ENCODE results near the gene MAP2K5.

MAP2K5 gene

DNA sequence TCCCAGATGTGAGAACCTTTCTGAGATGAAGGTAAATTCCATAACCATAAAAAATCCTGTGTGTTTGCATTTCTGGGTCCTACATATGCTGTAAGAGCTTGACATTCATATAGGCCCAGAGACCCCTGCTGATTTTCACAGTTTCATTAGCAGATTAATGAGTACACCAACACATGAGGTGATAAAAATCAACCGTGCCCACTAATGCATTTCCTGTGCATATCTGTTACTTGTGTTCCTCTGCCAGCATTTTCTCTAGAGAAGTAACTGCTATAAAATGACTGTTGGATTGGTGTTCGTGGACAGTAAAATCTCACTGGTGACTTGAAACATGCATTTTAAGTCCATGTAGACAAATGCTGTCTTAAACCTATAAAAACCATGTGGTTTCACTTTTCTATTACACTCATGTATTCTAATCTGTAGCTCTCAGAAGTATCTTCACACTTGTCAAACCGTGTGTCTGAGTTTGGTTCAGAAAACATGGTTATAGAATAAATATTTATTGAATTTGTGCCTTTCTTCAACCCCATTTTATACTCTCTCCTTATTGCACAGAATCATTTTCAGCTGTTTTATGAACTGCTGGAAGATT, 14.6 kb downstream of the MAP2K5 start:
- TF ChIP-seq MYC (IDR thresholded peaks at IDR 0.05; ENCODE audit: low read depth, low read length): no peak
- TF ChIP-seq, protein P1, sequence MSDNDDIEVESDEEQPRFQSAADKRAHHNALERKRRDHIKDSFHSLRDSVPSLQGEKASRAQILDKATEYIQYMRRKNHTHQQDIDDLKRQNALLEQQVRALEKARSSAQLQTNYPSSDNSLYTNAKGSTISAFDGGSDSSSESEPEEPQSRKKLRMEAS (IDR thresholded peaks at IDR 0.05; ENCODE audit: low read depth, low read length): no peak
- H3K4me3 ChIP-seq (ENCODE audit: low read depth, low read length): no peak overlapping the region
- DNase-seq (ENCODE audit: low read depth): no peak

DNA sequence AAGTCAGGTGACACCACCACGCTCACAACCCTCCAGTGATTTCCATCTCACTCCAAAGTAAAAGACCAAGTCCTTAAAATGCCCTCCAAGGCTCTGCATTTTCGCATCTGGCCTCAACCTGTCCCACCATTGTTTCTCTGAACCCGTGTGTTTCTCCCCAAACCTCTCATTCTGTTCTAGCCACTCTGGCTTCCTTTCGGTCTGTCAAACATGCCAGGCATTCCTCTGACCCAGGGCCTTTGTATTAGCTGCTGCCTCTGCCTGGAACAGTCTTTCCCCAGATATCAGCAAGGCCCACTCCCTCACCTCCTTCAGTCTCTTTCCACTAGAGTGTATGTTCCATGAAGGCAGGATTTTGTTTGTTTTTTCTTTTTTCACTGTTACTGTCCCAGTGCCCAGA, 16.0 kb downstream of the MAP2K5 start:
- TF ChIP-seq, protein P1 (IDR thresholded peaks at IDR 0.05; ENCODE audit: low read depth, low read length): no peak
- TF ChIP-seq, protein P2, sequence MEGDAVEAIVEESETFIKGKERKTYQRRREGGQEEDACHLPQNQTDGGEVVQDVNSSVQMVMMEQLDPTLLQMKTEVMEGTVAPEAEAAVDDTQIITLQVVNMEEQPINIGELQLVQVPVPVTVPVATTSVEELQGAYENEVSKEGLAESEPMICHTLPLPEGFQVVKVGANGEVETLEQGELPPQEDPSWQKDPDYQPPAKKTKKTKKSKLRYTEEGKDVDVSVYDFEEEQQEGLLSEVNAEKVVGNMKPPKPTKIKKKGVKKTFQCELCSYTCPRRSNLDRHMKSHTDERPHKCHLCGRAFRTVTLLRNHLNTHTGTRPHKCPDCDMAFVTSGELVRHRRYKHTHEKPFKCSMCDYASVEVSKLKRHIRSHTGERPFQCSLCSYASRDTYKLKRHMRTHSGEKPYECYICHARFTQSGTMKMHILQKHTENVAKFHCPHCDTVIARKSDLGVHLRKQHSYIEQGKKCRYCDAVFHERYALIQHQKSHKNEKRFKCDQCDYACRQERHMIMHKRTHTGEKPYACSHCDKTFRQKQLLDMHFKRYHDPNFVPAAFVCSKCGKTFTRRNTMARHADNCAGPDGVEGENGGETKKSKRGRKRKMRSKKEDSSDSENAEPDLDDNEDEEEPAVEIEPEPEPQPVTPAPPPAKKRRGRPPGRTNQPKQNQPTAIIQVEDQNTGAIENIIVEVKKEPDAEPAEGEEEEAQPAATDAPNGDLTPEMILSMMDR (IDR thresholded peaks at IDR 0.05; ENCODE audit: low read depth, low read length): no peak
- TF ChIP-seq POLR2A (IDR thresholded peaks at IDR 0.05; ENCODE audit: extremely low read depth, insufficient read length): no peak
- H3K4me3 ChIP-seq (ENCODE audit: low read depth, low read length): no peak overlapping the region
- no peak for DNase-seq (ENCODE audit: low read depth)

DNA sequence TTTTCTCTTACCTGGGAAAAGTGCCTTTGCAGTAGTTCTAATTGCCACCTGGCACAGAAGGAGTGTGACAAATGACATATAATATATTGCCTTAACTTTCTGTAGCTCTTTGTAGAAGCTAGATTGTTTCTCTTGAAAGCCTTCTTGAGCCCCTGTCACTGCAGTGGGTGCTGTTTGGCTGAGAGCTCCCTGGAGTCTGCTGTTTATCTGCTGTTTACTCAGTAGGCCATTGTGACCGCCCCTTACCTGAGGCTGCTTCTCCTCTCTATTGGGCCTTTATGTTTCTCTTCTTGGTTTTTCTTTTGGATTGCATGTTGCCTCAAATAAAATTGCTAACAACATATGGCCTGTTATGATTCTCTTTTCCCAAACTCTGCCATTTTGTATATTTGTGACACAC, 16.7 kb downstream of the MAP2K5 start:
- H3K4me3 ChIP-seq (ENCODE audit: low read depth, low read length): no peak overlapping the region
- TF ChIP-seq MYC (IDR thresholded peaks at IDR 0.05; ENCODE audit: low read depth, low read length): no peak
- no peak for TF ChIP-seq POLR2A (IDR thresholded peaks at IDR 0.05; ENCODE audit: extremely low read depth, insufficient read length)
- TF ChIP-seq, protein P2 (IDR thresholded peaks at IDR 0.05; ENCODE audit: low read depth, low read length): no peak
- TF ChIP-seq, protein P1 (IDR thresholded peaks at IDR 0.05; ENCODE audit: low read depth, low read length): no peak
- no peak for DNase-seq (ENCODE audit: low read depth)

DNA sequence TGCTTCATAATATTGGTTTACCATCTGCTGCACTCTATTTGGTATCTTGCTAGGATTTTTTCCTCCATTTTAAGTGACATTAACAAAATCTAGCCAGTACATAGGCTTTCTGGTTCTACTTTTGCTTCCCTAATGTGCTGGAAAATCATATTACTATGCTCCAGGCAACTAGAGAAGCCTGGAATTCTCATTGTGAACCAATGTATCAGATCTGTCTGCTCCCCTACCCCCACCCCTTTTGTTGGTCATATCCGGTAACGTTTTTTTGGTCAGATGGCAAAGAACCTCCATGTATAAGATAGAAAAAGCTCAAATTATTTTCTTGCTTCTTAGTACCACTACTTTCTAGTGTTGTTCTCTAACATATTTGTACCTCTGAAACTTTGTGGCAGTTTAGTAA, 17.1 kb downstream of the MAP2K5 start:
- no peak for TF ChIP-seq POLR2A (IDR thresholded peaks at IDR 0.05; ENCODE audit: extremely low read depth, insufficient read length)
- TF ChIP-seq, protein P1 (IDR thresholded peaks at IDR 0.05; ENCODE audit: low read depth, low read length): no peak
- no peak for TF ChIP-seq MYC (IDR thresholded peaks at IDR 0.05; ENCODE audit: low read depth, low read length)
- TF ChIP-seq, protein P2 (IDR thresholded peaks at IDR 0.05; ENCODE audit: low read depth, low read length): no peak
- DNase-seq (ENCODE audit: low read depth): no peak
- no peak overlapping the region for H3K4me3 ChIP-seq (ENCODE audit: low read depth, low read length)

DNA sequence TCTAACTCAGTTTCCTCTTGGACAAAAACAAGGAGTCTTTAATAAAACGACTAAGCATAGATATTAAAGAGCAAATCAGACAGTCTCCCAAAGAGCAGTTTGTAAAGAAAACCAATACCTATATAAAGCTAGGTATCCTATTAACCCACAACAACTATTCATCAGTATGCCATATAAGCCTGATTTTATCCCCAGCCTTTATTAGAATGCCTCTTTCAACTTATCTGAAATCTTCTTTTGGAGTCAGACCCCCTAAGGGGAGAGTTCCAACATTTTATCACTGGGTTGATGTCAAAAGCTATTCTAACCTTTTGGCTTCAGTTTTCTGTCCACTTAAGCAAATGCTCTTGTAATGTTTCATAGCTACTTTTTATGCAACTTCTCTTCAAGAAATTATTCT, 17.8 kb downstream of the MAP2K5 start:
- no peak for DNase-seq (ENCODE audit: low read depth)
- no peak for TF ChIP-seq POLR2A (IDR thresholded peaks at IDR 0.05; ENCODE audit: extremely low read depth, insufficient read length)
- TF ChIP-seq, protein P2 (IDR thresholded peaks at IDR 0.05; ENCODE audit: low read depth, low read length): no peak
- no peak for TF ChIP-seq MYC (IDR thresholded peaks at IDR 0.05; ENCODE audit: low read depth, low read length)
- TF ChIP-seq, protein P1 (IDR thresholded peaks at IDR 0.05; ENCODE audit: low read depth, low read length): no peak
- no peak overlapping the region for H3K4me3 ChIP-seq (ENCODE audit: low read depth, low read length)

DNA sequence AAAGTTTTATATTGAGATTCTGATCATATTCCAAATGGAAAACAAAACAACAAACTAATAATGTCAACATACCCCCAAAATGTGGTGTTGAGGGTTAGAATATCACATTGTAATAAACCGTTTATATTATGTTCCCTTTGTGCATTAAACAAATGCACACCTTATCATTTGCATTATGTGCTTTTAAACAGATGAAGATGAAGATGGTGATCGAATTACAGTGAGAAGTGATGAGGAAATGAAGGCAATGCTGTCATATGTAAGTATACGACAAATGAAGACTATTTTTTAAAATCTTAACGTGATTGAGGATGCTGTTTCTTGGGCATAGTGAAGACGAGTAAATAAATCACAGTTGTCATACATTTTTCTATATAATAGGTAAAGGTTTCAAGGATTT, 20.6 kb downstream of the MAP2K5 start:
- H3K4me3 ChIP-seq (ENCODE audit: low read depth, low read length): no peak overlapping the region
- TF ChIP-seq, protein P2 (IDR thresholded peaks at IDR 0.05; ENCODE audit: low read depth, low read length): no peak
- TF ChIP-seq MYC (IDR thresholded peaks at IDR 0.05; ENCODE audit: low read depth, low read length): no peak
- TF ChIP-seq, protein P1 (IDR thresholded peaks at IDR 0.05; ENCODE audit: low read depth, low read length): no peak
- TF ChIP-seq POLR2A (IDR thresholded peaks at IDR 0.05; ENCODE audit: extremely low read depth, insufficient read length): no peak
- DNase-seq (ENCODE audit: low read depth): no peak
